HepG2 (cell line): ENCODE data around the gene FNBP1L. TPM values are rescaled to one million over a fixed set of nuclear protein-coding genes. Genes with fewer than 3 reads are reported as not detected.

Experiments
- ATAC-seq: fragments of 200-7000 bp; cut with Tn5 transposase; 3 replicates; pipeline ENCODE4 v1.9.1; 2020; ENCODE audit warnings: mild to moderate bottlenecking, moderate library complexity
- BruUV-seq: library from RNA; stranded (reverse); fragments of 400-500 nt; replicated peaks from 2 replicates; lab custom pipeline; 2021; lab: Mats Ljungman, UMichigan
- CTCF ChIA-PET: fragments of 300-600 bp; formaldehyde crosslinking; extraction: SDS; loops from one replicate; lab custom pipeline; 2021; ENCODE audit warnings: low total read pairs, inconsistent platforms, low intra/inter-chr PET ratio; lab: Yijun Ruan, JAX
- POLR2A ChIA-PET: fragments of 350-600 bp; sonication (Branson Sonifier 250); formaldehyde crosslinking; loops from one replicate; lab custom pipeline; 2020; ENCODE audit warnings: antibody characterized with exemption, inconsistent platforms; lab: Yijun Ruan, JAX
- DNase-seq: peaks from one replicate; pipeline ENCODE4 v3.0.0-alpha.2; 2015; ENCODE audit warnings: low spot score
- FAIRE-seq: peaks from 3 replicates; lab custom pipeline; 2011; peaks lifted over from hg19 to GRCh38; lab: Jason Lieb, UNC
- H2AFZ ChIP-seq: one replicate; pipeline ENCODE4 v1.6.1; 2011; ENCODE audit warnings: low read length, inconsistent platforms
- H3K27ac ChIP-seq: fragments of 300-600 bp; 3 replicates; pipeline ENCODE4 v1.8.0; 2011; ENCODE audit warnings: mixed run types, mild to moderate bottlenecking, mixed read lengths, low read length, inconsistent platforms; ENCODE audit not compliant: insufficient read depth; ENCODE audit errors: extremely low read length
- H3K27me3 ChIP-seq, 2 experiments: fragments of 200-600 bp in 1 of 2; 2 replicates in 1 of 2; 3 replicates in 1 of 2; pipeline versions ENCODE4 v1.6.0 to v1.8.0; 2011; ENCODE audit warnings: low read length in 2 of 2, mild to moderate bottlenecking in 2 of 2, moderate library complexity in 2 of 2, inconsistent platforms in 1 of 2; ENCODE audit not compliant: insufficient read depth in 2 of 2, control insufficient read depth in 1 of 2
- H3K36me3 ChIP-seq, 2 experiments: fragments of 200-600 bp in 1 of 2; replicated peaks in 1 of 2; 2 replicates in 1 of 2; 3 replicates in 1 of 2; pipeline versions ENCODE4 v1.5.1 to v1.8.0; 2011; ENCODE audit warnings: low read length in 2 of 2, inconsistent platforms in 1 of 2; ENCODE audit not compliant: insufficient read depth in 2 of 2, control insufficient read depth in 1 of 2
- H3K4me1 ChIP-seq: 2 replicates; pipeline ENCODE4 v1.5.1; 2012; ENCODE audit warnings: low read length, inconsistent platforms; ENCODE audit not compliant: insufficient read depth
- H3K4me2 ChIP-seq: 2 replicates; pipeline ENCODE4 v1.6.0; 2011; ENCODE audit warnings: low read depth, low read length, inconsistent platforms
- H3K4me3 ChIP-seq, 3 experiments: fragments of 200-600 bp in 1 of 3; sonication (generic), shearing (Covaris generic) in 1 of 3; replicated peaks in 1 of 3; 2 replicates each; pipeline ENCODE4 v1.5.1; 2011 to 2016; ENCODE audit warnings: low read length in 3 of 3, inconsistent platforms in 2 of 3, low read depth in 2 of 3, mild to moderate bottlenecking in 2 of 3, control low read depth in 1 of 3, mixed read lengths in 1 of 3; ENCODE audit not compliant: insufficient read depth in 1 of 3
- H3K79me2 ChIP-seq: one replicate; pipeline ENCODE4 v1.6.1; 2011; ENCODE audit warnings: low read length, inconsistent platforms; ENCODE audit not compliant: insufficient read depth
- H3K9ac ChIP-seq: 2 replicates; pipeline ENCODE4 v1.6.0; 2011; ENCODE audit warnings: mild to moderate bottlenecking, low read depth, low read length, inconsistent platforms; ENCODE audit not compliant: insufficient read depth
- H3K9me3 ChIP-seq: 2 replicates; pipeline ENCODE4 v1.5.1; 2012; ENCODE audit warnings: mild to moderate bottlenecking, low read length
- H4K20me1 ChIP-seq: 2 replicates; pipeline ENCODE4 v1.6.0; 2011; ENCODE audit warnings: inconsistent platforms, mild to moderate bottlenecking, low read length, moderate library complexity; ENCODE audit not compliant: insufficient read depth
- ARNTL ChIP-seq: sonication (generic); formaldehyde crosslinking; IDR thresholded peaks from 2 replicates; pipeline ENCODE4 v1.4.0; 2020; ENCODE audit warnings: mild to moderate bottlenecking, missing genetic modification reagents
- CENPBD1 ChIP-seq: sonication (generic); formaldehyde crosslinking; IDR thresholded peaks from 2 replicates; pipeline ENCODE4 v1.8.0; 2022; ENCODE audit warnings: missing genetic modification reagents, low read depth, mild to moderate bottlenecking, borderline replicate concordance
- GATA4 ChIP-seq: sonication (generic); IDR thresholded peaks from 2 replicates; pipeline ENCODE4 v1.6.1; 2016; ENCODE audit warnings: antibody characterized with exemption, low read depth, borderline replicate concordance
- GZF1 ChIP-seq: sonication (generic); formaldehyde crosslinking; IDR thresholded peaks from 2 replicates; pipeline ENCODE4 v1.5.1; 2020; ENCODE audit warnings: mild to moderate bottlenecking, missing genetic modification reagents
- HNRNPH1 ChIP-seq: fragments of 200-400 bp; formaldehyde crosslinking; optimal IDR thresholded peaks from 2 replicates; pipeline ENCODE3; 2017; ENCODE audit warnings: mild to moderate bottlenecking, low read depth, low read length
- JUNB ChIP-seq: sonication (generic); formaldehyde crosslinking; IDR thresholded peaks from 2 replicates; pipeline ENCODE4 v1.8.0; 2022; ENCODE audit warnings: missing genetic modification reagents, mild to moderate bottlenecking, borderline replicate concordance
- KAT7 ChIP-seq: IDR thresholded peaks from 2 replicates; pipeline ENCODE4 v1.6.1; 2018; ENCODE audit warnings: borderline replicate concordance, missing compliant biosample characterization
- SETDB1 ChIP-seq: sonication (generic); formaldehyde crosslinking; IDR thresholded peaks from 2 replicates; pipeline ENCODE4 v1.5.1; 2020; ENCODE audit warnings: missing genetic modification reagents, mild to moderate bottlenecking, borderline replicate concordance
- STAT6 ChIP-seq: sonication (generic); formaldehyde crosslinking; IDR thresholded peaks from 2 replicates; pipeline ENCODE4 v1.4.0; 2020; ENCODE audit warnings: missing genetic modification reagents, mild to moderate bottlenecking, borderline replicate concordance
- WIZ ChIP-seq: sonication (generic); formaldehyde crosslinking; IDR thresholded peaks from 2 replicates; pipeline ENCODE4 v1.5.1; 2020; ENCODE audit warnings: mild to moderate bottlenecking, missing genetic modification reagents
- ZNF143 ChIP-seq: sonication (generic); formaldehyde crosslinking; IDR thresholded peaks from 2 replicates; pipeline ENCODE4 v1.4.0; 2020; ENCODE audit warnings: missing genetic modification reagents
- WGBS: methylation state at CpG from one replicate; pipeline ENCODE4 v1.1.6; 2017; ENCODE audit warnings: low lambda C conversion rate; 5-methylcytosine and 5-hydroxymethylcytosine counted together
- in situ Hi-C: cut with HindIII; loops from 2 replicates; pipeline ENCODE4 v1.10.0; 2017; ENCODE audit warnings: low pct_unique_long_range_greater_than_20kb; ENCODE audit not compliant: extremely low pct_ligation_motif_present
- intact Hi-C: fragments of 100-400 bp; cut with micrococcal nuclease; formaldehyde crosslinking; loops from one replicate; pipeline ENCODE4 v1.10.0; 2022; ENCODE audit not compliant: unreplicated experiment
- polyA plus RNA-seq, 8 experiments: library from polyadenylated mRNA; depleted of rRNA in 3 of 8; stranded (reverse) in 7 of 8; unstranded in 1 of 8; fragments of >200 nt; fragmentation: Illumina TruSeq in 4 of 8; extraction: Trizol in 4 of 8; gene quantifications; 2 replicates each; pipeline versions ENCODE4 v1.2.1 to v1.2.3, GENCODE V29; 2011 to 2016; ENCODE audit warnings: low read depth in 4 of 8, missing spikeins in 1 of 8, mixed read lengths in 1 of 8; ENCODE audit not compliant: insufficient read depth in 1 of 8
- total RNA-seq, 5 experiments: library from RNA; depleted of rRNA; stranded (reverse); fragments of >200 nt; fragmentation: Illumina TruSeq; extraction: Trizol; gene quantifications; 2 replicates each; pipeline ENCODE4 v1.2.3, GENCODE V29; 2016; ENCODE audit warnings: low read depth in 1 of 5

FNBP1L gene
- total and polyA plus RNA-seq, 2 of the 13 experiments (the other 11 are each of a cell fraction or from before 2014, with no cell fraction given): 24.1 to 27.1 TPM

GRCh38 chr1:93471911-93472310 lies 24.0 kb downstream of the FNBP1L start:
- no peak overlapping the region for H3K9ac ChIP-seq
- no peak for FAIRE-seq
- TF ChIP-seq CENPBD1 (CRISPR knock-in tag) (no peak), KAT7 (CRISPR knock-in tag) (no peak), GZF1 (CRISPR knock-in tag) (no peak), STAT6 (CRISPR knock-in tag) (no peak), HNRNPH1 (no peak), ZNF143 (CRISPR knock-in tag) (no peak), WIZ (CRISPR knock-in tag) (no peak), SETDB1 (no peak), ARNTL (CRISPR knock-in tag) (no peak), JUNB (CRISPR knock-in tag) (no peak), GATA4 (no peak)

More at GRCh38 chr1:93471911-93472310, 24.0 kb downstream of the FNBP1L start:
- H3K27me3 ChIP-seq: no peaks in the 10 kb centered on the region; a peak in 1 of 5 replicates
- 94% methylated on average over 1 of the region's 1 CpG for WGBS
- no peaks in the 10 kb centered on the region for H3K9me3 ChIP-seq
- CTCF ChIA-PET: no interaction called here
- no peaks in the 10 kb centered on the region for H3K36me3 ChIP-seq
- intact Hi-C loops (no loop called here), in situ Hi-C loops (no loop called here)
- no peak overlapping the region for H3K4me2 ChIP-seq
- POLR2A ChIA-PET: no interaction called here
- peaks cover 23% of the 10 kb centered on the region for H4K20me1 ChIP-seq
- no peak overlapping the region for H2AFZ ChIP-seq
- H3K4me3 ChIP-seq: no peak overlapping the region
- no peak overlapping the region for H3K27ac ChIP-seq
- ATAC-seq: no peak
- 0 out of 2 replicates have a peak, but pooled peaks cover 8% of the 10 kb centered on the region for H3K4me1 ChIP-seq
- no peak for DNase-seq
- BruUV-seq: no TSS peak
- peaks cover 89% of the 10 kb centered on the region for H3K79me2 ChIP-seq
